ENCODE results near the gene TCAF1.

DNA sequence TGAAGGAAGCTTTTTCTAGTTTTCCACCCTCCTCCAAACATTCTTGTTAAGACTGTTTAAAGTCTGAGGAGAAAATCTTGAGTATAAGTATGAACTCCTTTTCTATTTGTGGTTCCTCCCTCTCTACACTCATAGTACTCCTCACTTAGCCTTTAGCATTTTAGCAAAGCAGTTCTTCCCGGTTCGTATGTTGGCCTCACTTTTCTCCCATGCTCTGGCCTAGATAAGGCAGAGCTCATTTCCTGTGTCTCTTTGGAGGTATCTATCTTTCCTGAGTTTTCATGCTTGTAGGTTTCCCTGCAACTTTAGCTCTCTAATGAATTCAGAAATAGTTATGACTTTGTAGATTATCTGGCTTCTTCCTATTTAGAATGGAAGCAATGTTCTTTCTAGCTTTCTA is 46.8 kb upstream of the TCAF1 start:
- TF ChIP-seq EZH2 (IDR thresholded peaks at IDR 0.05) (no peak), FOXP2 (optimal IDR thresholded peaks at IDR 0.05; ENCODE audit: control extremely low read depth, extremely low read length, insufficient read depth) (no peak)
